Naive B cell (primary cell): ENCODE data around the gene GPD1L. TPM values are rescaled to one million over a fixed set of nuclear protein-coding genes. Genes with fewer than 3 reads are reported as not detected.
"Not testable (repeated sequence)": the region's sequence is repeated elsewhere in the genome, so short reads cannot be mapped to it uniquely, and the experiment has no call there.

ENCODE experiments used
- ATAC-seq, 2 donors: fragments of 150-1000 bp; cut with Tn5 transposase; 2 replicates each; pipeline ENCODE4 v1.10.0; 2021; ENCODE audit warnings: low read depth in 2 of 2, mild to moderate bottlenecking in 2 of 2, moderate library complexity in 2 of 2
- DNase-seq: peaks from one replicate; pipeline ENCODE4 v3.0.0; 2022
- H3K27ac Mint-ChIP-seq, 6 donors: one replicate each; pipeline ENCODE4 v1.8.0; 2020 to 2022; ENCODE audit warnings: mild to moderate bottlenecking in 6 of 6, mixed read lengths in 6 of 6, moderate library complexity in 5 of 6, inconsistent platforms in 2 of 6
- H3K27me3 Mint-ChIP-seq, 3 donors: one replicate each; pipeline ENCODE4 v1.8.0; 2021 to 2022; ENCODE audit warnings: mixed read lengths in 3 of 3, mild to moderate bottlenecking in 1 of 3
- H3K36me3 Mint-ChIP-seq, 2 donors: one replicate each; pipeline ENCODE4 v1.8.0; 2020 to 2022; ENCODE audit warnings: mixed read lengths in 2 of 2, inconsistent platforms in 1 of 2, mild to moderate bottlenecking in 1 of 2
- H3K4me1 Mint-ChIP-seq, 3 donors: one replicate each; pipeline ENCODE4 v1.8.0; 2020 to 2022; ENCODE audit warnings: mixed read lengths in 3 of 3, inconsistent platforms in 1 of 3, mild to moderate bottlenecking in 1 of 3, moderate library complexity in 1 of 3
- H3K4me3 Mint-ChIP-seq, 8 donors: one replicate each; pipeline ENCODE4 v1.8.0; 2020 to 2022; ENCODE audit warnings: mild to moderate bottlenecking in 8 of 8, mixed read lengths in 8 of 8, moderate library complexity in 8 of 8, inconsistent platforms in 2 of 8
- H3K9me3 Mint-ChIP-seq, 7 donors: one replicate each; pipeline ENCODE4 v1.8.0; 2020 to 2022; ENCODE audit warnings: mixed read lengths in 7 of 7, mild to moderate bottlenecking in 5 of 7, inconsistent platforms in 2 of 7, moderate library complexity in 1 of 7
- polyA plus RNA-seq, 6 donors: library from polyadenylated mRNA; unstranded; fragments of 300-500 nt; fragmentation: Illumina TruSeq; gene quantifications; one replicate each; pipeline ENCODE4 v1.2.3, GENCODE V29; 2021; ENCODE audit warnings: low read depth in 6 of 6

Gene GPD1L
- polyA plus RNA-seq, 6 donors from 2014 or later, result 2.7 to 7.4 (median 5.3) TPM

DNA sequence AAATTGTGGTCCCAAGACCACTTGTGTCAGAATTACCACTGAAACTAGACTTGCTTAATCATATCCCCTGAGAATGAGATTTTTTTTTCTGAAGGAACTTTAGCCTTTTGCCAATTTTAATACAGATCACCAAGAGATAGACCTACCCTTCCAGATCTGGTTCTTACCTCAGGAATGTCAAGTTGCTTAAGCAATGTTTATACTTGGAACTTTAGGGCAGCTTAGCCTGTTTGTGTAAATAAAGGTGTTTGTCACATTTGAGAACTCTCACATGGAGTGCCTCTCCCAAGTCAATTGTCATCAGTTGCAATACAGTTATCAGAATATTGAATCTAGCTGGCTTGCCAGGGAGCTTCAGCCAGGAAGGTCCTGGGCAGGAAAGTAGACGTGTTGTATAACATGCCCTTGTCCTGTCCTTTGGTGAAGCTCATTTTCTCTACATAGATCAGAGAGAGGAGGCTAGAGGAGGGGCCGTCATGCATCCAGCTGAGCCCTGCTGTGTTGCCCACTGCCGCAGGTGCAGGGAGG is 3.9 kb downstream of the GPD1L start:
- H3K4me3 Mint-ChIP-seq, result peak overlapping the region in 1 of 8 donors; percentile 76
- ATAC-seq, result no peak
- peaks cover 0 to 9% (median 4%) of the 10 kb centered on the region in 7 donors for H3K9me3 Mint-ChIP-seq
- no peak for DNase-seq
- no peak overlapping the region for H3K27ac Mint-ChIP-seq
- peaks cover 23 to 38% (median 24%) of the 10 kb centered on the region in 3 donors for H3K4me1 Mint-ChIP-seq
- H3K36me3 Mint-ChIP-seq, result peaks cover 0 to 9% of the 10 kb centered on the region in 2 donors
- H3K27me3 Mint-ChIP-seq, result no peaks in the 10 kb centered on the region

- H3K4me3 Mint-ChIP-seq, result peak overlapping the region in 1 of 8 donors; percentile 34
- H3K27ac Mint-ChIP-seq, result peak overlapping the region in 1 of 6 donors; percentile 22
- peaks cover 0 to 9% of the 10 kb centered on the region in 2 donors for H3K36me3 Mint-ChIP-seq
- H3K9me3 Mint-ChIP-seq, result peaks cover 0 to 11% (median 4%) of the 10 kb centered on the region in 7 donors
- DNase-seq, result no peak
- ATAC-seq, result no peak
- H3K4me1 Mint-ChIP-seq, result peaks cover 20 to 32% (median 23%) of the 10 kb centered on the region in 3 donors
- no peaks in the 10 kb centered on the region for H3K27me3 Mint-ChIP-seq
Measured at GRCh38 chr3:32111560-32111959, 5.1 kb downstream of the GPD1L start.

- Mint-ChIP-seq H3K27ac (peak overlapping the region in 1 of 6 donors; percentile 54), H3K9me3 (peaks cover 0 to 11% (median 4%) of the 10 kb centered on the region in 7 donors), H3K36me3 (peaks cover 0 to 9% of the 10 kb centered on the region in 2 donors), H3K4me1 (peaks cover 10 to 23% (median 14%) of the 10 kb centered on the region in 3 donors), H3K27me3 (no peaks in the 10 kb centered on the region), H3K4me3 (no peak overlapping the region)
- DNase-seq (no peak), ATAC-seq (no peak)
Measured at GRCh38 chr3:32113566-32113965, 7.1 kb downstream of the GPD1L start.

DNA sequence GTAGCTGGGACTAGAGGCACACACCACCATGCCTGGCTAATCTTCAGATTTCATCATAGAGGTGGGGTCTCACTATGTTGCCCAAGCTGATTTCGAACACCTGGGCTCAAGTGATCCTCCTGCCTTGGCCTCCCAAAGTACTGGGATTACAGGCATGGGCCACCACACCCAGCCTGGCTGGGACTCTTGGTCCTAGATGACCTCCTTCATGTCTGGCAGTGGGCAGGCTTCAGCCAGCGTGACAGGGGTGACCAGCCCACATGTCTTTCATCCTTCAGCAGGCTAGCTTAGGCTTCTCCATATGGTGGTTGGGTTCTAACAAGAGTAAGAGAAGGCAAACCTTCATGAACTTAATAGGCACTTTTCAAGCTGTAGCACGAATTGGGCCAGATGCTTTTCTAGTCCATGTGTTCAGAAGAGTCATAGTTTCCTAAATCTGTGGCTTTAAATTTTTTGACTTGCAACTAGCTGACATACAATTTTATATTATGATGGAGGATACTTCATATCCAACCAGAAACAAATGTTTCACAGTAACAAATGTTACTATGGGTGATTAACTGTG is 7.6 kb downstream of the GPD1L start:
- H3K36me3 Mint-ChIP-seq, result peaks cover 0 to 9% of the 10 kb centered on the region in 2 donors

GRCh38 chr3:32114546-32115386 is 8.3 kb downstream of the GPD1L start:
- not testable (repeated sequence) for H3K27me3 Mint-ChIP-seq, H3K36me3 Mint-ChIP-seq
- Mint-ChIP-seq H3K4me3 (peak overlapping the region; percentile 59 to 93 (median 74)), H3K4me1 (peaks cover 10 to 25% (median 16%) of the 10 kb centered on the region in 3 donors), H3K9me3 (peaks cover 0 to 11% (median 4%) of the 10 kb centered on the region in 7 donors), H3K27ac (peak overlapping the region in 4 of 6 donors; percentile 40 to 86 (median 48))
- ATAC-seq (peak; percentile 20 to 27), DNase-seq (peak; percentile 10)

More for the DNA sequence above, 7.6 kb downstream of the GPD1L start:
- ATAC-seq (no peak), DNase-seq (no peak)
- Mint-ChIP-seq H3K9me3 (peaks cover 0 to 11% (median 4%) of the 10 kb centered on the region in 7 donors), H3K4me1 (peaks cover 10 to 23% (median 14%) of the 10 kb centered on the region in 3 donors), H3K4me3 (peak overlapping the region in 7 of 8 donors; percentile 59 to 93 (median 74)), H3K27me3 (no peaks in the 10 kb centered on the region), H3K27ac (peak overlapping the region in 3 of 6 donors; percentile 40 to 47 (median 41))

DNA sequence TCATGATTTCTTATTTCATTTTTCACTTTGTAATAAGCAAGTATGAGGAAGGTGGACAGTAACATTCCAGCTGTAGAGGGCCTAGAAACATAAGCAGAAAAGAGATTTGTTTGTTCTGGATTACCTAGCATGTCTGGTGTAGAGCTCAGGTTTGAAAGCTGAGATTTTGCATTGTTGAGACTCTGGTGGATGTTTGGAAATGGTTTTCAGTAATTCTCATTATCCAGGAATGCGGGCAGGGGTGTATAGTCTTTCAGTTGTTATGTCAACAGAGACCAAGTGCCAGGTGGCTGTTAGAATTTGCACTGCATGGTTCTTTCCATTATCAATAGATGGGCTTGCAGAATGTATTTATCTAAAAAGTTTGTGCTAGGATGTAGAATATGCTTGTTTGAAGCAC is 10.9 kb downstream of the GPD1L start:
- no peaks in the 10 kb centered on the region for H3K27me3 Mint-ChIP-seq
- H3K4me3 Mint-ChIP-seq, result no peak overlapping the region
- H3K27ac Mint-ChIP-seq, result no peak overlapping the region
- H3K4me1 Mint-ChIP-seq, result peaks cover 15 to 31% (median 20%) of the 10 kb centered on the region in 3 donors
- peaks cover 0 to 11% (median 4%) of the 10 kb centered on the region in 7 donors for H3K9me3 Mint-ChIP-seq
- peaks cover 0 to 9% of the 10 kb centered on the region in 2 donors for H3K36me3 Mint-ChIP-seq
- no peak for DNase-seq
- ATAC-seq, result no peak

DNA sequence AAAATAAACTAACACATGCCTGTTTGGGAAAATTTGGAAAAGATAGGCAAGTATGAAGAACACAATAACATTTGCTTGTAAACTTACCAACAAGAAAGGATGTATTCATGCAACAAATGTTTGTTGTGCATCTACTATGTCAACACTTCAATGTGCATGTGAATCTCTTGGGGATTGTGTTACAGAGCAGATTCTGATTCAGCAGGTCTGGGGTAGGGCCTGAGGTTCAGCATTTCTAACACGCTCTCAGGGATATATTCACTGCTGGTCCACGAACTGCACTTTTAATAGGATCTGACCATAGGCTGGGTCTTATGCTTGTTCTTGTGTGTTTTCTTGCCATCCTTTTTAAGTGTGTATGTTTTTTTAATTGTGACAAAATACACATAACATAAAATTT is 11.8 kb downstream of the GPD1L start:
- peaks cover 0 to 11% (median 4%) of the 10 kb centered on the region in 7 donors for H3K9me3 Mint-ChIP-seq
- no peak overlapping the region for H3K27ac Mint-ChIP-seq
- no peaks in the 10 kb centered on the region for H3K27me3 Mint-ChIP-seq
- ATAC-seq (no peak), DNase-seq (no peak)
- no peak overlapping the region for H3K4me3 Mint-ChIP-seq
- peaks cover 0 to 9% of the 10 kb centered on the region in 2 donors for H3K36me3 Mint-ChIP-seq
- H3K4me1 Mint-ChIP-seq, result peaks cover 15 to 31% (median 20%) of the 10 kb centered on the region in 3 donors

DNA sequence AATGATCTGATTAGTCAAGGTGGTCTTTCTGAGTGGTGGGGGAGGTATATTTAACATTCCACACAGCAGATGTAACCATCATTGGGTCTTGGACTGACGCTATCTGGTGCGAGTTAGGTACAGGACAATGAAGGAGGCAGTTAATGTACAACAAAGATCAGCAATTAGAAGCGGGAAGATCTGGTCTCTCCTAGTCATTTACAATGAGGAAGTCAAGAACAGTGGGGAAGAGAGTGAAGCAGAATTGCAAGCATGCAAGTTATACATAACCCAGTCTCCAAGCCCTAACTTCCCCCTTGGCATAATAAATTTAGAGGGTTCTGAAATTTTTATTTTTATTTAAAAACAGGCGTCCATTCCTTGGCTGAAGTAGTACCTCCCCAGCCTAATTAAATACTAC is 14.1 kb downstream of the GPD1L start:
- Mint-ChIP-seq H3K27ac (no peak overlapping the region), H3K27me3 (no peaks in the 10 kb centered on the region), H3K4me1 (peaks cover 5 to 21% (median 16%) of the 10 kb centered on the region in 3 donors), H3K4me3 (no peak overlapping the region), H3K9me3 (no peaks in the 10 kb centered on the region), H3K36me3 (no peaks in the 10 kb centered on the region)
- ATAC-seq, result no peak
- DNase-seq, result no peak

GRCh38 chr3:32121137-32121536 is 14.7 kb downstream of the GPD1L start:
- H3K9me3 Mint-ChIP-seq, result no peaks in the 10 kb centered on the region
- no peaks in the 10 kb centered on the region for H3K27me3 Mint-ChIP-seq
- peaks cover 5 to 21% (median 18%) of the 10 kb centered on the region in 3 donors for H3K4me1 Mint-ChIP-seq
- no peaks in the 10 kb centered on the region for H3K36me3 Mint-ChIP-seq
- no peak for ATAC-seq
- no peak overlapping the region for H3K4me3 Mint-ChIP-seq
- peak overlapping the region in 3 of 6 donors; percentile 10 to 77 (median 18) for H3K27ac Mint-ChIP-seq
- DNase-seq, result no peak

- no peak for ATAC-seq
- Mint-ChIP-seq H3K36me3 (no peaks in the 10 kb centered on the region), H3K9me3 (no peaks in the 10 kb centered on the region), H3K4me3 (no peak overlapping the region), H3K4me1 (peaks cover 5 to 26% (median 21%) of the 10 kb centered on the region in 3 donors), H3K27ac (no peak overlapping the region), H3K27me3 (no peaks in the 10 kb centered on the region)
- DNase-seq, result no peak
Measured at GRCh38 chr3:32123620-32124019, 17.2 kb downstream of the GPD1L start.

DNA sequence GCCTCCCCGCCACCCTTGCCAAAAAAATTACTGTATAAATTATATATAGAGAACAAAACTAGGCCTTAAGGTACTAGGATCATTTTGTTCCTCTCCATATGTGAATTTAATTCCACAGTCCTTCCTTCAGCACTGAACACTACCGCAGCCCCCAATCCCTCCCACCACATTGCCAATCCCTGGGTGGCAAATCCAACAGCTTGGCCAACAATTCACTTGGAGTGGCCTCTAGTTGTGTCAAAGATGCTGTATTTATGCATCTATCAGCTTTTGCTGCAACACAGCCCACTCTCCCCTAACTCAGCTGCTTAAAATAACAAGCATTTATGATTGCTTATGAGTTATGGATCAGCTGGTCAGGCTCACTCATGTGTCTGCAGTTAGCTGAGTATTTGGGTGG is 18.6 kb downstream of the GPD1L start:
- Mint-ChIP-seq H3K27ac (peak overlapping the region in 1 of 6 donors; percentile 13), H3K36me3 (no peaks in the 10 kb centered on the region), H3K9me3 (no peaks in the 10 kb centered on the region), H3K27me3 (no peaks in the 10 kb centered on the region), H3K4me1 (peaks cover 5 to 26% (median 13%) of the 10 kb centered on the region in 3 donors), H3K4me3 (no peak overlapping the region)
- DNase-seq (no peak), ATAC-seq (no peak)

DNA sequence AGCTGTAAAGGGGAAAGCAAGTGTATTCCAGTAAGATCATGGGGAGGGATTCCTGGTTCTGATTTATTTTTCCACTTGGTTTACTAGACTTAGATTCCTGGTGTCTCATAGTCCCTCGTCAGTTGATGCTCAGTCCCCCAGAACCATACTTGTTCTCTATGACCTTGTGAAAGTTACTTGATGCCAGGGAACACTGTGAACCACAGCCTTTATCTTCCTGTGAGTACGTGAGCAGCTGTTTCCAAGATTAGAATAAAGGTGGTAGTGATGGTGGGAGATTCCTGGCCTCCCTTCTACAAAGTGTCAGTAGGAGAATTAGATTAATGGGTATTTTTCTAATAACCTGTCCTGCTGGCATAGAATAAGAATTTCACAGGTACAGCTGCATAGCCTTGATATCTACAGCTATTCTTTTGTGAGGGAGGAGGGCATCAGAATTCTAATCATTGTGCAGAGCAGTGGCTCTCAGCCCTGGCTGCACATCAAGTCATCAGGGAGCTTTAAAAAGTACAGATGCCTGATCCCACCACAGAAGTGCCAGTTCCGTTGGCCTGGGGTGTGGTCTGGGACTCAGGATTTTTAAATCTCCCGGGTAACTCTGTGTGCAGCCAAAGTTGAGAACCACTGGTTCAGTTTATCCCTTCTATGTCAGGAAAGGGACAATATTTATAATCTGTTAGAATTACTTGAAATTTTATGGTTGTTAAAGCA is 20.0 kb downstream of the GPD1L start:
- Mint-ChIP-seq H3K9me3 (no peaks in the 10 kb centered on the region), H3K4me3 (no peak overlapping the region), H3K27me3 (no peaks in the 10 kb centered on the region), H3K36me3 (peaks cover 5 to 7% of the 10 kb centered on the region in 2 donors), H3K27ac (no peak overlapping the region), H3K4me1 (peaks cover 0 to 18% (median 0%) of the 10 kb centered on the region in 3 donors)
- ATAC-seq, result no peak
- DNase-seq, result no peak

DNA sequence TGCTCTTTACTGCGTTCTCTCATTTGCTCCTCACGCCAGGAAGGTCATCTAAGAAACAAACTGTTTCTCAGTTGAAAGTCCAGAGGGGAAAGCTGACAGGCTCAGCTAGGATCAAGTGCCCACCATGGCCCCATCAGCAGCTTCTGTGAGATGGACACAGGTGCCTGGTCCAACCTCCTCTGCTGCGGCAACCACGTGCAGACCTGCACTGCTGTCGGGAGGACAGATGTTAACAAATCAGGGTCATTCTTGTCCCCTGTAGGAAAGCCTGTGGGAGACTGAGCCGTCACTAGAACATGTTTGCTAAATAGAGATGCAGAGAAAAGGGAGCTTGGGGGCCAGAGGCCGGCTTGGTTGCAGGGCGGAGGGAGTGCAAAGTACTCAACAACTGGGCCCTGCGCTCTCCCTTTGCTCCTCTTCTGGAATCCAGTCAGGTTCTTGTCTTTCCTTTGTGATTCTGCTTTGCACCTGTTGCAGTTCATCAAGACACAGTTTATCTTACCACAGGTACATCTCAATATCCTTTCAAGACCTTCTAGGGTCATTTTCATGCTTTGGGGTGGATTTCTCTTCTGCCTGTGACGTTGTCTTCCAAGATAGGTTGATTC is 20.9 kb downstream of the GPD1L start:
- no peak for DNase-seq
- Mint-ChIP-seq H3K27ac (peak overlapping the region in 1 of 6 donors; percentile 45), H3K4me3 (no peak overlapping the region), H3K27me3 (no peaks in the 10 kb centered on the region), H3K9me3 (no peaks in the 10 kb centered on the region), H3K36me3 (peaks cover 6 to 9% of the 10 kb centered on the region in 2 donors), H3K4me1 (peaks cover 0 to 18% (median 0%) of the 10 kb centered on the region in 3 donors)
- no peak for ATAC-seq
